Activated effector memory CD4-positive, alpha-beta T cell treated with Interleukin-2 at 50 U/mL for 16 hours (primary cell): ENCODE results near the gene PRKN.

Source experiments
- DNase-seq: peaks from one replicate; pipeline ENCODE4 v3.0.0-alpha.2; 2020

PRKN gene

GRCh38 chr6:161415302-161415855 is 1312.2 kb downstream of the PRKN start:
- DNase-seq = no peak

- no peak for DNase-seq
These were observed 1312.9 kb downstream of the PRKN start for GRCh38 chr6:161414707-161415106.

- DNase-seq = no peak
These were observed 1313.4 kb downstream of the PRKN start for GRCh38 chr6:161414180-161414579.

GRCh38 chr6:161413355-161413771 is 1314.2 kb downstream of the PRKN start:
- no peak for DNase-seq

- no peak for DNase-seq
These were observed 1314.8 kb downstream of the PRKN start for GRCh38 chr6:161412795-161413194.

- DNase-seq = no peak
These were observed 1316.2 kb downstream of the PRKN start for GRCh38 chr6:161411265-161411944.

- DNase-seq = no peak
These were observed 1316.8 kb downstream of the PRKN start for GRCh38 chr6:161410736-161411135.

- no peak for DNase-seq
These were observed 1317.5 kb downstream of the PRKN start for GRCh38 chr6:161410076-161410475.

- DNase-seq = no peak
These were observed 1318.2 kb downstream of the PRKN start for GRCh38 chr6:161409353-161409752.

GRCh38 chr6:161408041-161408440 is 1319.5 kb downstream of the PRKN start:
- DNase-seq = no peak

- no peak for DNase-seq
These were observed 1320.0 kb downstream of the PRKN start for GRCh38 chr6:161407581-161407980.

- no peak for DNase-seq
These were observed 1320.5 kb downstream of the PRKN start for GRCh38 chr6:161407115-161407514.

GRCh38 chr6:161406646-161407045 is 1320.9 kb downstream of the PRKN start:
- DNase-seq = no peak

GRCh38 chr6:161405418-161405817 is 1322.1 kb downstream of the PRKN start:
- no peak for DNase-seq

- DNase-seq = no peak
These were observed 1323.8 kb downstream of the PRKN start for GRCh38 chr6:161403717-161404116.

- DNase-seq = no peak
These were observed 1325.8 kb downstream of the PRKN start for GRCh38 chr6:161401587-161402309.

GRCh38 chr6:161400671-161401070 is 1326.9 kb downstream of the PRKN start:
- no peak for DNase-seq

- DNase-seq = no peak
These were observed 1331.0 kb downstream of the PRKN start for GRCh38 chr6:161396539-161396938.

- DNase-seq = no peak
These were observed 1331.8 kb downstream of the PRKN start for GRCh38 chr6:161395716-161396231.

GRCh38 chr6:161394437-161394836 is 1333.1 kb downstream of the PRKN start:
- no peak for DNase-seq

GRCh38 chr6:161393839-161394364 is 1333.7 kb downstream of the PRKN start:
- peak; percentile 18 for DNase-seq

GRCh38 chr6:161393292-161393691 is 1334.3 kb downstream of the PRKN start:
- no peak for DNase-seq

- DNase-seq = no peak
These were observed 1337.8 kb downstream of the PRKN start for GRCh38 chr6:161389756-161390155.

GRCh38 chr6:161383951-161384350 is 1343.6 kb downstream of the PRKN start:
- DNase-seq = no peak
